ENCODE data around the gene MLXIP. TPM values are rescaled to one million over a fixed set of nuclear protein-coding genes. Genes with fewer than 3 reads are reported as not detected.
"Not testable (repeated sequence)": the region's sequence is repeated elsewhere in the genome, so short reads cannot be mapped to it uniquely, and the experiment has no call there.

Gene MLXIP
- total RNA-seq, 1 donor from 2014 or later = 89.7 TPM

DNA sequence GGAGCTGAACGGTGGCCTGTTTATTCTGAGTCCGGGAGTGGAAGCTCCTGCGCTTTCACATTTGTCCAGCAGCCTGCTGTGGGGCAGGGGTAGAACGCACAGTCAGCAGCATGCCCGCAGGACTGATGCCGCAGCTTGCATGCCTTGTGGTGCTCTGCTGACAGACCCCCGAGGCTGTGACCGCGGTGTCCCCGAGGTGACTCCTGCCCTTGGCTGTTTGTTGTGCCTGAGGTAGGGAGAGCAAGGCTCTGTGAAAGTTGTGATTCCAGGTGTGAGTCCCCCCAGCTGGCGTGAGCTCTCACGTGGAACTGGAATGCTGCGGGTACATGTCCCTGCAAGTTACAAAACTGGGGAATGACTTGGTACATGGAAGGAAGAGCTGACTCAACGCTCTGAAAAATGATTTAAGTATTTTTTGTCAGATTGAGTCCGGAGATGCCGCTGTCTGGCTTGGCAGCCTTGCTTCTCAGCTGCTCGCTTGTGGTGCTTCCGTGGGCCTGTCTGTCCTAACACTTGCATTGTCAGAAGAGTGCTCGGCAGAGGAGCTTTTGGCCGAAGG, 18.1 kb downstream of the MLXIP start:
- no peak for DNase-seq (ENCODE audit: low spot score)

DNA sequence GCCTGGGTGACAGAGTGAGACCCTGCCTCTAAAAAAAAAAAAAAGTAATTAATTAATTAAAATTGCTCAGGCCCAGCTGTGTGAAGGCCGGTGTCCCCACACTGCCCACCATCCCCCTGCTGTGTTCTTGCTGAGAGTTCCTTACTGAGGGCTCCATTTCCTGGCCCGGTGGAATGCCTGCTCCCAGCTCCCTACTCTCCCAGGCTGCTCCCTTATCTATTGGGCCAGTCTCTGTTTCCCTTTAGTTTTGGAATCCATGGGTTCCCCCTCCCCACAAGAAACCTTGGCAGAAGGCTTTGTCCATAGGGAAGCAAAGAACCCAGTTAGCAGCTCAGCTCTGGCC, 19.0 kb downstream of the MLXIP start:
- DNase-seq (ENCODE audit: low spot score) = no peak

DNA sequence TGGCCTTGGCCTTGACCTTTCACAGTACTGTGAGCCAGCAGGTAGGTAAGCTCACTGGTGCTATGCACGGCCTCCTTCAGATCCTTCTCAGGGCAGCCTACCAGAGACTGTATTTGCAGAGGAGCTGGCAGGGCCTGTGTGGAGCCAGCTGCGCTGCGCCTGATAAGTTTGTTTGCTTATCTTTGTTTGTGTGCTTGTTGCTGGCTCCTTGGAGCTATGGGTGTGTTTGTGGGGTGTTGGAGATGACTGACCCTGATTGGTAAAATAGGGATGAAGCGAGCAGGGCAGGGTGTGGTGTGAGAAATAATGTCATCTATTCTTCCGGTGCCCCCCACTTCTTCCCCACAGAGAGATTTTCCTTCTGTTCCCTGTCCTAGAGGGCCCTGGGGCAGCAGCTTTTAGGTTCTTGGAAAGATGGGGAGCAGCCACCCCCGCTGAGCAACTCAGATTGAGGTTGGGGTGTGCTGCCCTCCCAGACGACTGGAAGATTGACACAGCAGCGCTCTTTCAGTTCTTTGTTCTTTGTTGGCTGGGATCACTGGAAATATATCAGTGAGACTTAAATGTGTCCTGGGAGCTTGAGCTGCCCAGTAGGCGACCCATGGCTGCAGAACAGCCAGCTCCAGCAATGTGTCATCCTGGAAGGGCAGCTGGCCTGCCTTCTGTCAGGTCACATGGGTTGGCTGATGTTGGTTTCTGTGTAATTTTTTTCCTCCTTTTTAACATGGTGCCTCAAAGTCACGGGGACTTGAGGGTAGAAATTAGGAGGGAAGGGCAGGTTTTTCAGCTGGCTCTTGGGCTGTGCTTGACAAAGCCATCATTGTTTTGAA, 19.6 kb downstream of the MLXIP start:
- peak; percentile 91 for DNase-seq (ENCODE audit: low spot score)

DNA sequence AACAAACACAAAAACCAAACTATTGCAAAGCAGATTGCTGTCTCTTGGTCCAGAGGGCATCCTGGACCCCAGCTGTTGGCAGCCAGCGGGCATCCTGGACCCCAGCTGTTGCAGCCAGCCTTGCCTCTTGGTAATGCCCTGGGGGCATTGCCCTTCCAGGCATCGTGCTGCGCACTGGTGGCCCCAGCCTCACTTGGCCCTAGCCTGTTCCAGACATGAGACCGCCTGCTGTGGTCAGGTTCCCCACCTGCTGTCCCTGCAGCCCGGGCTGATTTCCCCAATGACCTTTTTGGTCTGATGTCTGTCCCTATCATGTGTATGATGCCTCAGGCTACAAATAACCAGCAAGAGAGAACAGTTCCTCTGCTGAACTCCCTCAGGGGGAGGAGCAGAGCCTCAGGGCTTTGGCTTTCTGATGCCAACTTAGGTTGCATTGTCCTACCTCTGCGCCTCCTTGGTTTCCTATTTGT, 20.8 kb downstream of the MLXIP start:
- no peak for DNase-seq (ENCODE audit: low spot score)

DNA sequence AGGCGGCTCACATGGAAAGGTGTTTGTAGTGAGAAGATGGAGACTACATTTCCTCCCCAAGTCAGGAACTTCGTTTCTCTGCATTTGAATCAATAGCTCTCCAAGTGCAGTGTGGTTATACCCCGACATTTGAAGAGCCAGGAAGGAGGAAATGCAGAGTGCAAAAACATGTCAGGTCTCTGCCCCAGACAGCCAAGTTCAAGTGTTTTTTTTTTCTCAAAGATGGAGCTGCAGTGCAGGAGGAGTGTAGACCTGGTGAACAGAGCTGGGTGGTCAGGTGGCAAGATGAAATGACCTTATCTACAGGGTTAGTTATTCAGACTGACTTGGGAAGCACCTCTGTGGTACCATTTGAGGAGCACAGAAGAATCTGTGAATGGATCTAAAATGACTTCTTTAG, 21.3 kb downstream of the MLXIP start:
- no peak for DNase-seq (ENCODE audit: low spot score)

DNA sequence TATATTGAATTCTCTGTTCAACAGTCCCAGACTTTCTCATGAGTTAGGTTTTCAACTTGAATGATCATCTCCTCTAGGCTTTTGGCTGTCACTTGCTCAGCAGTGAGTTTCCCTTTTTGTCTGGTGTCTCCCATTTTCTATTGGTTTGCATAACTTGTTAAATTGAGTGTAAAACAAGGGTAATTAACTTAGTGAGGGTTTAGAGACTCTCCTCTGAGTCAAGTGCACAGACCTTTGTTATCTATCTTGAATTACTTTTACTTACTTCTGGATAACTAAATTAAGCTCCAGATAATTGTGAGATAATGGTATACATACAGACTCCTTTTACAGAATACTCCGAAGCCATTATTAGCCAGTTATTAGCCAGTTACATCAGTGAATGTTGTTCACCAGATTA, 22.0 kb downstream of the MLXIP start:
- DNase-seq (ENCODE audit: low spot score) = no peak

DNA sequence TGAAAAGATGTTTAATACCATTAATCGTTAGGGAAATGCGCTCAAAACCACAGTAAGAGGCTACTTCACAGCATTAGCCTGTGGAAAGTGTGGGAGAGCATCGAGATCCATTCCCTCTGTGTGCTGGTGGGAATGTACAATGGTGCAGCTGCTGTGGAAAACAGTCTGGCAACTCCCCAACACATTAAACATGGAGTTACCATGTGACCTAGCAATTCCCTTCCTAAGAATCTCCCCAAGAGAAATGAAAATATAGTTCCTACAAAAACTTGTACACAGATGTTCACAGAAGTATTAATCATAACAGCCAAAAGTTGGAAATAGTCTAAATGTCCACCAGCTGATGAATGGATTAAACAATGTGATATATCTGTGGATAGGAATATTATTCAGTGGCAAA, 23.8 kb downstream of the MLXIP start:
- DNase-seq (ENCODE audit: low spot score) = no peak

DNA sequence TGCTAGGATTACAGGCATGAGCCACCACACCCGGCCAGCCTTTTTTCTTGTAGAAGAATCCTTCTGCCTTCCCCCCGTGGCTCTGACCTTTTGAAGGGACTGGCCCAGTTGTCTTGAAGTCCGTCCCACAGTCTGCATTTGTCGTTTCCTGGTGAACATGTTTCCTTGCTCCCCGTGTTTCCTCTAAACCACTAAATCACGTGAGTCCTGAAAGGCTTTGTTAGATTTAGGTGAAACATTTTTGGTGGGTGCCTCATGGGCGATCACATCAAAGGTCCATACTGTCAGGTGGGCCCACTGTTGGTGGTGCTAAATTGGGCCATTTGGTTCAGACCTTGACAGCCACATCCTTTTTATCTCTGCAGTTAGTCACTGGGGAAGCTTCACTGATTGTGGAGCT, 26.3 kb downstream of the MLXIP start:
- no peak for DNase-seq (ENCODE audit: low spot score)

DNA sequence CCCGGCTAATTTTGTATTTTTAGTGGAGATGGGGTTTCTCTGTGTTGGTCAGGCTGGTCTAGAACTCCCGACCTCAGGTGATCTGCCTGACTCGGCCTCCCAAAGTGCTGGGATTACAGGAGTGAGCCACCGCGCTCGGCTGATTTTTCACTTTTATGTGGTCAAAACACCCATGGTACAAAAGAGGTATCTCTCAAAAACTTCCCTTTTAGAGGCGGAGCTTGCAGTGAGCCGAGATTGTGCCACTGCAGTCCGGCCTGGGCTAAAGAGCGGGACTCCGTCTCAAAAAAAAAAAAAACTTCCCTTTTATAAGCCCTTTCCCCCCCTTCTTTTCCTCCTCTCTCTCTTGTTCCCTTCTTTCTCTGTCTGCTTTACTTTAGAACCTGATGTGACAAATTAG, 26.9 kb downstream of the MLXIP start:
- not testable (repeated sequence) for DNase-seq (ENCODE audit: low spot score)

DNA sequence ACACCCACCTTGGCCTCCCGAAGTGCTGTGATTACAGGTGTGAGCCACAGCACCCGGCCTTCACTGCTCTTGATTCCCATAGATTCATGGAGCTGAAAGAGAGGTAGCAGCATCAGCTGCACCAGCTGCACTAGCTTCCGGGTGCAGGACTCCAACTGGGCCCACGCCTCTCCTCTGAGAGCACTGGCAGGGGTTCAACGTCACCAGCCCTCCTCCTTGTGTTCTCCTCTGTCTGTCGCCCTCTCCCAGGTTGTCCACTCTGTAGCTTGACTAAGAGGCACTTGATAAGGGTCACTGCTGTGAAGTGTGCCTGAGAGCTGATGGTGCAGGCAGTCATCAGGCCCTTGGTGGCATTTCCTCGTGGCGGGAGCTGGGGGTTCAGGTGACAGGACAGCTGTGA, 28.3 kb downstream of the MLXIP start:
- DNase-seq (ENCODE audit: low spot score) = peak; percentile 42

DNA sequence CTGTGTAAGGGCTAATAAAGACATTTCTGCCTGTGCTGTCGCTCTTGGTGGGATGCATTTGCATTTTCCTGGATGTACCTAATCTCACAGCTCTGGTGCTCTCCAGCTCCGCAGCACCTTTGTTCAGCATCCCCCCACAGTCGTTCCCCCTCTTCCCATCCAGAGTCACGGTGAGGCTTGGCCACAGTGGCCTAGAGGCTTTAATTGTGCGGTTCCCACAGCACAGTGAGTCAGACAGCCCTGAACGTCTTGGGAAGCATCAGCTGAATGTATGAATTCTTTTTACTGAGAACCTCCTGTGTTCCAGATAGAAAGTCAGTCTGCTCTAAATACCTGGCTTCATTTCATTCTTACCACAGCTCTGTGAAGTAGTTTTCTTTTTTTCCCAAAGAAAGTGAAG, 28.7 kb downstream of the MLXIP start:
- DNase-seq (ENCODE audit: low spot score) = no peak

DNA sequence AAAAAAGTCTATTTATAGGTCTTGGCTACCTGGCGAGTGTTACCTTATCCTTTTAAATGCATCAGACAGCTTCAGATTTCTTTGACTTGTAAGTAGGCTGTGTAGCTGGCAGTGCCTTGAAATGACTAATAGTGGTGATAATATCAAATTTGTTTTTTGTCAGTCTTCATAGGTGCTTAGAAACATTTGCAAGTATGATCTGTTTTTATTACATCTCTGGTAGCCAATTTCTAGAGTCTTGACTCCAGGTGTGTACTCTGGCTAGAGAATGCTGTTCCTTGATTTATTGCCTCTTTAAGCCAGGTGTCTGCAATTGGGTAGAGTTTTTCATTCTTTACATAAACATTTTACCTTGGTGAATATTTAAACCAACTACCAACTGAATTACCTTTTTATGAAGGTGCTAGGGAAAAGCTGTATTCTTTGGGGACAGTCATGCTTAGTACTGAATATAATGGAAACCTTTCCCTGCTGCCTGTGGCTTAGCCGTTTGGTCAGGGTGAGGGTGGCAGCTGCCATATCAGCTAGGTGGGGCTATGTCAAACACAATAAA, 32.6 kb downstream of the MLXIP start:
- DNase-seq (ENCODE audit: low spot score) = no peak

DNA sequence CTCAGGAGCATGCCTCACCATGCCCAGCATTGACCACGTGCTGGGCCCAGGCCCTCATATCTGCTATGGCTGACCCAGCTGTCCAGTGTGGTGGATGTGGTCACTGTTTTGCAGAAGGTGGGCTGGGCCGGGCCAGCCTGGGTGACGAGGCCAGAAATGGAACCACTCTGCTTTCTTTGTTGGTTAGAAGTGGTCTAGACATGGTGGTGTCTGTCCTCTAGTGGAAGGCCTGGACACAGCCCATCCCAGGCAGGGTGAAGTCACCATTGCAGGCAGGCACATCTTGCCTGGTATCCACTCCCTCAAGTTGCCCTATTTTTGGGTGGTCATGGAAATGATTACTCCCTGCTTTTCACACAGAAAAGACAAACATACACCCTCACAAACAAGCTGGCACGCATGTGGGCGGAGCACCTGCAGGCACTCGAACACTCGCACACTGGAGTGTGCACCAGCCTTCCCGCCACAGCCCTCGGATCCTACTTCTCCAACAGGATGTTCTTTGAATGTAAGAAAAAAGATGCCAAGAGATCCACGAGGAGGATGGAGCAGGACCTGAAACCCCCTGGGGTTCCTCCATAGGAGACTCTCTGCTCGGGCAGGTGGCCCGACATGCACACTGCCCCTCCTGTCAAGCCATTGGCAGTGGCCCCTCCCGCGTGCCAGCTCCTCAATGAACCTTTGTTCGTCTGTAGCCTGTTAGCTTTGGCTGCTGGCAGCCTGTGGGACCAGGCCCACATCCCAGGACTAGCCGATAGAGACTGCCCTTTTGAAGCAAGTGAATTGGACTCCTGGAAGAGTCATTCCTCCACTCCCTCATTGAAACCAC, 38.4 kb downstream of the MLXIP start:
- no peak for DNase-seq (ENCODE audit: low spot score)

DNA sequence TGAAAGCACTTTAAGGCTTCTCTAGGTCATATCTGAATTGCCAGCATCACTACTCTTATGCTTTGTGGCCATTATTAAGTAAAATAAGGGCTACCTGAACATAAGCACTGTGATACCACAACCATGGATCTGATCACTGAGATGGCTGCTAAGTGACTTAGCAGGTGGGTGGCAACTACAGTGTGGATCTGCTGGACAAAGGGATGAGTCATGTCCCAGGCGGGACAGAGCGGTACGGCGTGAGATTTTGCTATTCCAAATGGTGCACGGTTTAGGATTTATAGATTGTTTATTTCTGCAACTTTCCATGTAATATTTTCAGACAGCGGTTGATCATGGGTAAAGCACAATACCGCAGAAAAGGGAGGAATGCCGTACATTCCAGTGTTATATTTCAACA, 39.4 kb downstream of the MLXIP start:
- DNase-seq (ENCODE audit: low spot score) = no peak

DNA sequence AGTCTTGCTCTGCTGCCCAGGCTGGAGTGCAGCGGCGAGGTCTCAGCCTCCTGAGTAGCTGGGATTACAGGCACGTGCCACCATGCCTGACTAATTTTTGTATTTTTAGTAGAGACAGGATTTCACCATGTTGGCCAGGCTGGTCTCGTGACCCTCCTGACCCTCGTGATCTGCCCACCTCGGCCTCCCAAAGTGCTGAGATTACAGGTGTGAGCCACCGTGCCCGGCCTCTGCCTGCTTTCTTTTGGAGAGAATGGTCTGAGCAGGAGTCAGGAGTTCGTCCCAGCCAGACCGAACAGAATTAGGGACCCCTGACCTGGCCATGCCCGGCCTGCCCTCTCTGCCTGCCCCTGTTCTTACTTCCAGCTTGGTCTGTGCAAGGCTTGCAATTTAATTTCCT, 42.8 kb downstream of the MLXIP start:
- not testable (repeated sequence) for DNase-seq (ENCODE audit: low spot score)

DNA sequence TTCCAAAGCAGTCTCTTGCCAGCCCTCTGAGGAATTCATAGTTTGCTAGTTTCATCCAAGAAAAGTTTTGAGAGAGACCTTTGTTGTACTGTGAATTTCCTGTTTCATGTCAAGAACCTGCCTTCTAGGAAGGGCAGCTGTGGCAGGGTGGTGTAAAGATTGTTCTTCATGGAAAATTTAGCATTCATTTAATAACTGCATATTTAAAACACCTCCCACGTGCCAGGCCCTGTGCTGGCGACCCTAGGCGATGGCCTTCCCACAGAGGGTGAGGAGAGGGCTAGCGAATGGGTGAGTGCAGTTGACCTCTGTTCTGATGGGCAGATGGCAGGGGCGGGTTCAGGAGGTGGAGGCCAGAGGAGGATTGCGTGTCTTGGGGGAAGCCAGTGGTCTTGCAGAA, 43.2 kb downstream of the MLXIP start:
- DNase-seq (ENCODE audit: low spot score) = no peak

DNA sequence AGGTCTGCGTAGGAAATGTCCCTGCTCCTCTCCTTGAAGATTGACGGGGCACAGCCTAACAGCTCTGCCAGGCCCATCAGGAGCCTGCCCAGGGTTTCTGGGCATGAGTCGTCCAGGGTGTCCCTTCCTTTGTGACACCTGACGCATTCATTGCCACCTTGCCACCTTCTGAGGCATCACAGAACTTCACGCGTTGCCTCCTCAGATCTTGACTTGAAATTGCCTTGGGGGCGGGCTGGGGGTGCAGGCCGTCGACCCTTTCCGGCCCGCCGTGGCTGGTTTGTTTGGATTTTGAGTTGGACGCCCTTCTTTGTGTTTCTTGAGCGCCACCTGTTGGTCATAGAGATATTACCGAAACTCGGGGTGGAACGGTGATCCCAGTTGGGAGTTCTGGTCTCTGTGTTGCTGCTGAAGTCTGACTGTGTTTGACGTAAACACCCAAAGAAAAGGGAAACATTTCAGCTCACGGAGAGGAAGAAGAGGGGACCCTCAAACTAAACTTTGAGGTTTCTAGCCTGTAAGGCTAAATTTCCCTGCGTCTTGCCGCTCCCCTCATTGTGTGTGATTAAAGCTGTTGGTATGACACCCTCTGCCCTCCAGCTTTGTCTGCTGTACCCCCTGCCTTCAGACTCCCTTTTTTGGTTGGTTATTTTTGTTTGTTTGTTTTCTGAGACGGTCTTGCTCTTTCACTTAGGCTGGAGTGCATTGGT, 44.6 kb downstream of the MLXIP start:
- DNase-seq (ENCODE audit: low spot score) = peak; percentile 75

DNA sequence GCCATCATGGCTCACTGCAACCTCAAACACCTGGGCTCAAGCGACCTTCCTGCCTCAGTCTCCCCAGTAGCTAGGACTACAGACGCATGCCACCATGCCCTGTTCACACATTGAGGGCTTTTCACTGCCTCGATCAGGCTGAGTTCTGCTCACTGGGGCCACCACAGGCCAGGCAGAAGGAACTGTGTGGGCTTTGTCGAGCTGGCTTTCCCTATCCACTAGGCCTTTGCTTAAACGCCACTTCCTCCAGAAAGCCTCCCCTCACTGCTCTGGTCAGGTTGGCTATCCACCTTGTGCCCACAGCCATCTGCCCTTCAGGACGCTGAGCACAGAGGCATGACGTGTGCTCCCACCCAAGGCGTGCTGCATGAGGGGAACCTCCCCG, 45.2 kb downstream of the MLXIP start:
- DNase-seq (ENCODE audit: low spot score) = no peak

DNA sequence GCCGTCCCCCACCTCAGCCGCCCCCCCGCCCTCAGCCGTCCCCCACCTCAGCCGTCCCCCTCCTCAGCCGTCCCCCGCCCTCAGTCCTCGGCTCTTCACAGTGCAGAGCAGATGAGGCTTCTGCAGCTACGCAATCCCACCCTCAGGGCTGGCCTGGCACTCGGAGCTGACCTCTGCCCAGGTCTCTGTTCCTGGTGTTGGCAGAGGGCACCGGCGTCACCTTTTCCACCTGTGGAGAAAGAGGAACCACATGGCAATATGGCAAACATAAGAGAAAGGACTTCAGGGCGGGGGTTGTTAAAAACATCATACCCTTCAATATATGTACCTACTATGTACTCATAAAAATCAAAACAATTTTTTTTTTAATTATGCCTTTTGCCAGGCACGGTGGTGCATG, 45.8 kb downstream of the MLXIP start:
- DNase-seq (ENCODE audit: low spot score) = no peak

DNA sequence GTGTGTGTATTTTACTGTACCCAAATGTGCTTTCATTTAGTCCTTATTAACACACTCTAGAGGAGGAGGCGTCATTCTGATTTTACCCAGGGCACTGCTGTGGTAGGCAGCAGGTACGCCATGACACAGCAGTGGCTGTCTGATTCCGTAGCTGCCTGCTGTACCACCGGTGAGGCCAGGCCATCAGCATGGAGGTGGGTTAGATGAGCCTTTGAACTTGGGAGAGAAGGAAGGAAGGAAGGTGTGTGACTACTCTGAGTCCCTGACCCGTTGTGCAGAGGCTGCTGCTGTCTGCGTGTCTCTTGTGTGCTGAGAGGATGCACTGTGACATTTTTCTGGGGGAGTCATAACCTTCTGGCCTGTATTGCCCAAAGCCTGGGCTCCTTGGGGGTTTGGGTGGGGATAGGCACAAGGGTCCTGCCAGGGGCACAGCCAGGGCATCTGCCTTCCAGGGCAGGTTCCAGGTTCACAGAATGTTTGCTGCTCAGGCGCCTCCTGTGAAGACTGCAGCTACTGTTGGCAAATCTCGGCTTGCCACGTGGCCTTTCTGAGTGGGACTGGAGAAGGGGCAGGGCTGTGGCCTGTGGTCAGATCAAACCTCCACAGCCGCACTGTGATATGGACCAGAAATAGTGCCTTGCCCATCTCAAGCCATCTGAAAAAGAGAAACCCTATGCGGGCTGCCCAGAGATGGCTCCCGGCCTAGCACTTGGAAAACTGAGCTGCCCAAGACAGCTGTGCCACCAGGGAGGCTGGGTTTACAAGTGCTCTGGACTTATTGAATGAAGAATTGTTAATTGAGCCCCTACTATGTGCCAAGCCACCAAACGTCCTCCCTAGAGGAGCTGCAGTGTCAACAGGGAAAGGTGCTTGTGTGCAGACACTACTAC, 47.1 kb downstream of the MLXIP start:
- no peak for DNase-seq (ENCODE audit: low spot score)

DNA sequence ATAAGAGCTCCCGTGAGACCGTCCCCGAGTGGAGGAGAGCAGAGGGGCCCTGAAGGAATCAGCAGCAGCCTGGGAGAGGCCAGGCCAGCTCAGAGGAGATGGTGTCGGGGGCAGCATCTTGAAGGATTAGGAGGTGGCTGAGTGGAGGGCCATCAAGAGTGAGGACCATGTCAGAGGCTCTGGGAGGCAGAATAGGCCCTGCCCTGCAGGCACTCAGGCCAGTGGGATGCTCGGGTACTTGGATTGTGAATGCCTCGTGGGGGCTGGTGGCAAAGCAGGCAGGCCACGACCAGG, 47.7 kb downstream of the MLXIP start:
- no peak for DNase-seq (ENCODE audit: low spot score)

All from mucosa of gallbladder (tissue), 1 donor.